ENCODE results near the gene KHK. TPM values are rescaled to one million over a fixed set of nuclear protein-coding genes. Genes with fewer than 3 reads are reported as not detected.

The KHK gene
- total and polyA plus RNA-seq, 9 of the 15 experiments (the other 6 are each of a cell fraction or from before 2014, with no cell fraction given) = 1.5 to 10.7 (median 5.2) TPM

- ATAC-seq (no peak), FAIRE-seq (no peak), DNase-seq (ENCODE audit: extremely low read depth in 1 of 4, low spot score in 3 of 4) (no peak)
- in situ Hi-C loops (cut with MboI) (no loop called here), intact Hi-C loops (cut with micrococcal nuclease) (loop anchor here (2.0 kb wide), 2 partner anchors 29 to 233 kb away; partner anchors contain the start of gene AGBL5)
- no TSS peak for BruUV-seq (replicated peaks)
- Histone ChIP-seq H3K9me3 (replicated peaks; ENCODE audit: control insufficient read depth, insufficient read depth, low read depth, low read length) (no peaks in the 10 kb centered on the region), H3K4me1 (replicated peaks in 1 of 2; ENCODE audit: control insufficient read depth in 2 of 2, insufficient read depth in 2 of 2, low read length in 2 of 2) (peaks cover 63 to 65% of the 10 kb centered on the region in 2 experiments), H3K4me2 (ENCODE audit: insufficient read depth, low read length) (no peak overlapping the region), H4K20me1 (replicated peaks; ENCODE audit: control insufficient read depth, insufficient read depth, low read length) (no peaks in the 10 kb centered on the region), H3K4me3 (no peak overlapping the region), H3K79me2 (ENCODE audit: control insufficient read depth, insufficient read depth, low read length) (no peaks in the 10 kb centered on the region), H3K9me1 (ENCODE audit: control insufficient read depth, insufficient read depth, low read length) (peaks cover 4% of the 10 kb centered on the region), H3K9ac (ENCODE audit: insufficient read depth in 1 of 2, low read depth in 2 of 2, low read length in 2 of 2) (peak overlapping the region in 1 of 2 experiments; percentile 77; a peak in 2 of 4 replicates), H3K27me3 (ENCODE audit: control insufficient read depth in 2 of 2, insufficient read depth in 2 of 2, low read length in 2 of 2) (no peaks in the 10 kb centered on the region), H3K27ac (ENCODE audit: extremely low read depth, low read depth, low read length) (no peak overlapping the region), H3K36me3 (ENCODE audit: control insufficient read depth, insufficient read depth, low read length) (no peaks in the 10 kb centered on the region), H2AFZ (ENCODE audit: low read depth, low read length) (peak overlapping the region; percentile 90)
- ChIA-PET POLR2A (interaction anchor here (0.7 to 1.0 kb wide), 5 partner anchors 8 to 121 kb away, joined by 3 read pairs; no protein-coding TSS in a partner anchor), CTCF (ENCODE audit: low intra/inter-chr PET ratio) (no interaction called here)
- TF ChIP-seq GABPA (tag; conservative IDR thresholded peaks at IDR 0.05; ENCODE audit: low read depth) (no peak), TAL1 (IDR thresholded peaks at IDR 0.05) (no peak), ZBTB33 (CRISPR knock-in tag; IDR thresholded peaks at IDR 0.05) (0 out of 2 replicates have a peak, but pooled peaks have one; percentile 2)
- WGBS (ENCODE audit: insufficient coverage, low coverage, missing lambda C conversion rate) = 85% methylated on average over 13 of the region's 14 CpGs
Measured at GRCh38 chr2:27079233-27080139, 7.1 kb upstream of the KHK start.
